HG03039 (cell line): ENCODE data around the gene SHQ1.
A peak's percentile ranks its signal among the peaks of the same experiment; 100 is the strongest.

Source experiments
- ATAC-seq: cut with Tn5 transposase; IDR thresholded peaks from one replicate; pipeline ENCODE4 v1.9.1; 2021; ENCODE audit warnings: mild to moderate bottlenecking, moderate library complexity; ENCODE audit not compliant: unreplicated experiment

The SHQ1 gene

DNA sequence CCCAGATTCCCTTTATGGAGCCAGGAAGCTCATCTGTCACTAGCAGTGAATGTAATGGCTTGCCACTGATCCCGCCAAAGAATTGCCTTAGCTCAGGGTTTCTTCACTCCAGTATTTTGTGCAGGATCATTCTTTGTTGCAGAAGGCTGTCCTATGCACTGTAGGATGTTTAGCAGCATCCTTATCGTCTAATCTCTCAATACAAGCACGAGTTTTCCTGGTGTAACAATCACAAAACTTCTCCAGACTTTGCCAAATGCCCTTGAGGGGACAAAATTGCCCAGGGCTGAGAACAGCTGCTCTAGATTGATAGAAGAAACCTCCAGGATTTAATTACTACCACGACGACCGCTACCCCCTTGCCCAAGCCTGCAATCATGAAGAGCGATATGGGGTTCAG is 6.8 kb upstream of the SHQ1 start:
- no peak for ATAC-seq

DNA sequence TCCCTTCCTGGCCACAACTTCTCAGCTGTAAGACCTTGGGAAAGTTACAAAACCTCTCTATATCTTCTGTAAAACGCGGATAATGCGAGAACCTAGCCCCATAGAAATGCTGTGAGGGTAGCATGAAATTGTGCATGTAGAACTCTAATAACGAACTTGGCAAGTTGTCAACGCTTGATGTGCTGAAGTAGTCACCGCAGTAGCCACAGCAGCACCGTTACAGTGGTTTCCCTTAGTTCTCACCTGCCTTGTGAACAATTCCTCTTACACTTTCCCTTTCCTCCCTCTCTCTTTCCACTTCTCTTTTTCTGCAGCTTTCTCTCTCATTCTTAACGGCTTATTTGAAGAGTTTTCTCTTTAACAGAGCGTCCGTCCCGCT is 447 bp upstream of the SHQ1 start:
- peak; percentile 35 for ATAC-seq

DNA sequence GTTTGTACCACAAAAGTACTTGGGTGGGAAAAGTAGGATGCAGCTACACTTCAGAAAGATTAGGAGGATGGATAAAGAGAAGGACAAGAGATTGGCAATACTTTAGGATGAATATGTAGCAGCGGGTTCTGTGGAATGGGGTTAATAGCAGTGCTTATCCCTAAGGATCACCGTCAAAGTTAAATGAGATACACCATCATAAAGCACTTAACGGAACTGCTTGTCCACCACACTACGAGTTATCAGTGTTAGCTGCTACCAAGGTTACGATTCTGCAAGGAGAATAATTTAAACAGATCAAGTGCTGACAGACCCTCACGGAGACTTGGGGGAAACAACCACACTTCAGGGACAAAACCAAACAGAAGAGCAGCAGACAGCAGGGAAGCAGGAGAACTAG is 963 bp downstream of the SHQ1 start:
- ATAC-seq, result no peak

DNA sequence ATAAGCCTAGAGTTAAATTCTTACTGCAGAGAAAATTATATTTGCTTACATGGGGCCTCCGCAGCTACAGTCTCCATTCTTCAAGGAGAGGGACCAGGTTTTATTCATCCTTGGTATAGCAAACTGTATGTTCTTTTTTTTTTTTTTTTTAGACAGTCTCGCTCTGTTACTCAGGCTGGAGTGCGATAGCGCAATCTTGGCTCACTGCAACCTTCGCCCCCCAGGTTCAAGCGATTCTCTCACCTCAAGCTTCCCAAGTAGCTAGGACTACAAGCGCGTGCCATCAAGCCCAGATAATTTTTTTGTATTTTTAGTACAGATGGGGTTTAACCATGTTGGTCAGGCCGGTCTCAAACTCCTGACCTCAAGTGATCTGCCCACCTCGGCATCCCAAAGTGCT is 2.1 kb downstream of the SHQ1 start:
- ATAC-seq, result no peak

DNA sequence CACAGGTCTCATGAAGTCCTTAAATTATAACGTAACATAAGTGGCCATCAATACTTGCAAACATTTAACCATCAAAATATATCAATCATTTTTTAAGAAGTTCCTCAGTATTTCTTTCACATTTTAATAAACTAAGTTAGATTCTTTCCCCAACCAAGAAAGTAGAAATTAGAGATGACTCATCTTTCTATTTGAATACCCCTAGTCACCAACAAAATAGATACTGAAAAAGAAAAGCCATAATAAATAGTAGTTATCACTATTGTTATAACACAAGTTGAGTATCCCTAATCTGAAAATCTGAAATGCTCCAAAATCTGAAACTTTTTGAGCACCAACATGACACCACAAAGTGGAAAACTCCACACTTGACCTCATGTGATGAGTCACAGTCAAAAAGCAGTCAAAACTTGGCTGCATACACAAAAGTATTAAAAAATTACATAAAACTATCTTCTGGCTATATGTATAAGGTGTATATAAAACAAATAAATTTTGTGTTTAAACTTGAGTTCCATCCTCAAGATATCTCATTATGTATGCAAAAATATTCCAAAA is 3.7 kb downstream of the SHQ1 start:
- no peak for ATAC-seq

DNA sequence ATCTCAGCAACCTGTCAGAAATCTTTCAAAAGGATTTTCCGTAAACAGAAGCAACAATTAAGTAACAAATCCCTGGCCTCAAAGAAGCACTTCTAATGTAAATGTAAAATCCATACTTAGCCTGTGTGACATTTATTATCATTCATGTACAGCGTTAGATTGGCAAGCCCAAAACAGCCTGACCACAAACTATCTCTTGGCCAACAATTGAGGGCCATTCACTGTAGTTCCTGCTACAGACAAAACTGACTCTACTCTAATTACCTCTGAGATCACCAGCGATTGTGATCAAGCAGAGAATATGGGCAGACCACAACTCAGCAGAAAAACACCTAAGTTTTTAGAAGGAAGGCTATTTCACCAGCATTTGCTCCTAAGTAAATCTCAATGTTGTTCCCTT is 9.2 kb downstream of the SHQ1 start:
- no peak for ATAC-seq

DNA sequence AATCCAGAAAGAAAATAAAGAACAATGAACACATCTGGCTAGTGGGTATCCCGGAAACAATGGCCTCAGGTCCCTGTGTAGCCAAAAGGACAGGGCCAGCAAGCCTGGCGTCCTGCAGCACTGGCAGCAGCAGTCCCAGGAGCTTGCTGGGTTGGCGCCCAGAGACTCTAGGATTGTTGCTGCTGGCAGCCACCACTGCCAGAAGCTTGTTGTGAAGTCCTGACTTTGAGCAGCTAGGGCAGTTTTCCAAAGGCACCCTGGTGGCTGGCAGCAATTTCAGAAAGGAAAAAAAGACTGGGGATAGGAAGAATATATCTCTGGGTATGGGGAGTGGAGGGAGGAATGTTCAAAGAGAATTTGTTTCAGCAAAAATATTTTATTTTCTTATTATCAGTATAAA is 11.3 kb downstream of the SHQ1 start:
- no peak for ATAC-seq

DNA sequence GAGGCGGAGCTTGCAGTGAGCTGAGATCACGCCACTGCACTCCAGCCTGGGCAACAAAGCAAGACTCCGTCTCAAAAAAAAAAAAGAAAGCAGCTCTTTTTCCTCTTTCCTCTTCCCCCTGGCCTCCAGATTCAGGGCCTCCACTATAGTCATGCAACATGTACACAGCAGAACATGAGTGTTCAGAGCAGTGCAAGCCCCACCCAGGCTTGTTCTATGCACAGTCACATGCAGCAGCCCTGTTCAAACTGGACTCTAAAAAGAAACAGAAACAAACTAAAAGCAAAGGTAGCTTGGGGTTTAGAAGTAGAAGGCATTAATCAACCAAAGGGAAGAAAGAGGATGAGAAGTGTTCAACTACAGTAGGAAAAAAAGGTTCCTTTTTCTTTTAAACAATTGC is 11.8 kb downstream of the SHQ1 start:
- no peak for ATAC-seq

DNA sequence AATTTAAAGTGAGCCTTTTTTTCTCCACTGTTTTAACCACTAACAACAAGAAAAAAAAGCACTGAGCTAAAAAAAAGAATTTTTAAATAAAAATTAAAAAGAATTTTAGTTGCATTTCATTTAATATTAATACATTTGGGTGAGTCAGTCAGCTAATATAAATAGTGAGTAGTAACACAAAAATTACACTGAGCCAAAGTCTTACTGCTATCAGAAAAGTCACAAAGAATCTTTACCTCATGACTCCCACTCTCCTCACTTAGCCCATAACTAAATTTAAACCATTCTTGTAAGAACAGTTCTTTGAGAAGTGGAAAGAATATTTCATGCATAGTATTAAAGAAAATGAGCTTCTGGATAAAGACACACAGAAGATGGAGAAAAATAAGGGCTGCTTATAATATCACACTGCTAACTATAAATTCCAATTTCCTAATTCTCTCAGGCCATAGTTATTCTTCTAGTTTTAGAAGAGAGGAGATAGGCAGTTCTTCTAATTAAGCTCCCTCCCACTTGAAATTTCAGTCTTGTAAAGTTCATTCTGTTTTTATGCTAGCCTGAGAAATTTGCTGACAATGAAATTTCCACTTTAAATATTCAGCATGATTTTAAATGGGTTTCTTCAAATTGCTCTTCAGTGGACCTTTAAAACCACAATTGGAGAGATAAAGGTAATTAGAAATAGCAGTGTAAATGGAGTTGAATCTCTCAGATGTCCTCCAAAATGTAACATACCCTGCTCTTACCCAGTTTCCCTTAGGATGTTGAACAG is 17.6 kb downstream of the SHQ1 start:
- no peak for ATAC-seq

DNA sequence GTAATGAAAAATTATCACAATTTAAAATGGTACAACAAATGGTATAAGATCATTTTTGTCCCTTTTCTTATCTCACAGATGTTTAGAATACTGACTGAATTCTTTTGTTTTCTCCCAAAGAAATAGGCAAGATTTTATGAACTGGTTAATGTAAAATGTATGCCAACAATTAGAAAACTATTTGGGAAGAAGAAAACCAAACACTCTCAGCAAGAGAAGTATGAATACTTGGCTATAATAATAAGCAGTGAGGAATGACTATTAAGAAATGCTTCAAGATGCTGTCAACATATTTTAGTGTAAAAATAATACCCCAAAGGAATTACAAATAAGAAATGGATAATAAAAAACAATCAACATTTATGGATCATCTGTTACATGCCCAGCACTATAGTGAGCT is 18.5 kb downstream of the SHQ1 start:
- no peak for ATAC-seq

DNA sequence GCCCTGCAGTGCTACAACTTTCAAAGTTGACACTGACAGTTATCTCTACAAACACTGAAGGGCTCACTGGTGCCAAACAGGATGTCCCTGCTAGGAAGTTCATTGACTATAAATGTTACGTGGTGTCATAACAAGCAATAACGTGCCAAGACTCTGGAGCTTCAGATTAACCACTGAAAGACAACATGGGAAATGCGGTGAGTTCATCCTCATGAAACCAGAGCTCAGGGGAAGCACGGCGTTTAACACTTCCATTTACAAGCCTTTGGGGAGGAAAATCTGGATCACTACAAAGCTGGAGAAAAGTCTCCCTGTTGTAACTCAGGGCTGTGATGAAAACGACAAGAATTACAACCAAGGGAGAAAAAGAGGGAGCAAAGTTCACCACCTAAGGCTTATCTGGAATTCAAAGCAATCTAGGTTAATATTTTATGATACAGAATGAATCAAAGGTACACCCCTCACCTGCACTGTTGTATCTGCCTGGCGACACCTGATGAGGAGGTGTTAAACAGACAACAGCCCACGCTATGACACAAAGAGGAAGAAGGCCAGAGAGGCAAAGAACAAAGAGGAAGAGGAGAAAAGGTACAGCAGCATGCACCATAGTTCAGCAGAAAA is 27.0 kb downstream of the SHQ1 start:
- no peak for ATAC-seq

DNA sequence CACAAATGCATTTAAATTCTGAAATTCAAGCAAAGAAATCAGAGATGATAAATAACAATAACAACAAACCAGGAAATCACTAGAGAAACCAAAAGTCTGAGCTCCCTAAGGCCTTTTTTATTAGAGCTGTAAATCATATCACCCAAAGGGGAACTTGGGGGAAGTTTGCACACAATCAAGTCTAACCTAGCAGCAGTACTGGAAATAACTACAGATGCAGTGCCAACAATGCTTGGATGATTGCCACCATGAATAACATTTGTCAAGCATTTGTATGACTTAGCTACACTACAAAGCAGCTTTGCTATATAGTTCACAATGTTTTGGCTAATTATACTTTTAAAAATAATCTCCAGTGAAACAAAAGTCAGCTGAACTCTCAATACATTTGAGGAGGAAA is 27.8 kb downstream of the SHQ1 start:
- no peak for ATAC-seq

DNA sequence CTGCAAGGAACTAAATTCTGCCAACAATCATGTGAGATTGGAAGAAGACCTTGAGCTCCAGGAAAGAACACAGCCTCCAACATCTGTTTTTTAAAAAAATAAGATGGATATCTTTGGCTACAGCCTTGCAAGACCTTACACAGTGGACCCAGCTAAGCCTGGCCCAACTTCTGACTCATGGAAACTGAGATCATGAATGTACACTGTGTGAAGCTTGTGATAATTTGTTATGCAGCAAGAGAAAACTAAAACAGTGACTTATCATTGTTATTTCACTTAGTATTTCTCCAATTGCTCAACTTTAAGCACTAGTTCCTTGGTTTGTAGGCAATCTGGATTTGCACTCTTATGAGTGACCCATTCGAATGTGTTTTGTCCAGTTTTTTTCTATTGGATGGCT is 29.3 kb downstream of the SHQ1 start:
- ATAC-seq, result no peak

DNA sequence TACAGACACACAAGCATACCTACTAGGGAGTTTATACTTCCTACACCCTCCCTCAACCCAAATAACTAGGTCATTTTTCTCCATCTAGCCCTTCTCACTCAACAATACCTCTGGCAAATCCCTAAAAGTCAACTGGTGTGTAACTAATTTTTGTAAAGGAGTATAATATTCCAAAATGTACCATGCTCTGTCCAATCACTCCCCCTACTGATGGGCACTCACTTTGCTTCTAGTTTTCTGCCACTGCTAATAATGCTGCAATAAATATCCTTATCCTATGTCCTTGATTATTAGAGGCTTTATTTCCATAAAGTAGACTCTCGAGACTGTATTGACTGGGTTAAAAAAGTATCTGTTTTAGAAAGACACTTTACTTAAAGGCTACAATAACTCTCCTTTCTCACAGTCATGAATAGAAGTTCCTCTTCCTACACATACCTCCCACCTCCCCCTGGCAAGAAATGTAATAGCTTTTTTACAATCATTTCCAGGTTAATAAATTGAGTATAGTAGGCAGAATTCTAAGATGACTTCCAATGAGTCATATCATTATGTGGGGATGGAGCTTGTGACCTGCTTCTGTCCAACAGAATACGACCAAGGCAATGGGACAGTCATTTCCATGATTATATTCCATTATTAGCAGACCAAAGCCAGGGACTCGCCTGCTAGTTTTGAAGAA is 30.0 kb downstream of the SHQ1 start:
- no peak for ATAC-seq

DNA sequence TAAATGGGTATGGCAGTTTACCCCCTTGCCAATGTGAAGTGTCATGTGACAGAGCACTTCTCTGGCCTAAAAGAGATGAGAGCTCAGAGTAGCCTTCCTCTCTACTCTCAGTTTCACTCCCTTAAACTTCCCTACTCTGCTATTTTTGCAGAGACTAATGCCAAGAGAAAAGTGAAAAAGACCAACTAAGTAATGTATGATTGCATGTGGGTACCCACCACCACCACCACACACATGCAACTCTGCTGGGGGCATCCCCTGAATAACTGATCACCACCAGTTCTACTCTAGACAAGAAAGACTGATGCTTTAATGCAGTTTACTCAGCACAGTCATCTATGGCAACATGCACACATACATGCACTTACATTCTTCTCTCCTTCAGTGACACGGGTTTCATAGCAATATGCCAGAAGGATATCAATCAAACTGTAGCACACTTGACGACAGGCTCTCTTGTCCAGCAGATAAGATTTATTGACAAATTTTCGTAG is 31.3 kb downstream of the SHQ1 start:
- ATAC-seq, result peak; percentile 48

DNA sequence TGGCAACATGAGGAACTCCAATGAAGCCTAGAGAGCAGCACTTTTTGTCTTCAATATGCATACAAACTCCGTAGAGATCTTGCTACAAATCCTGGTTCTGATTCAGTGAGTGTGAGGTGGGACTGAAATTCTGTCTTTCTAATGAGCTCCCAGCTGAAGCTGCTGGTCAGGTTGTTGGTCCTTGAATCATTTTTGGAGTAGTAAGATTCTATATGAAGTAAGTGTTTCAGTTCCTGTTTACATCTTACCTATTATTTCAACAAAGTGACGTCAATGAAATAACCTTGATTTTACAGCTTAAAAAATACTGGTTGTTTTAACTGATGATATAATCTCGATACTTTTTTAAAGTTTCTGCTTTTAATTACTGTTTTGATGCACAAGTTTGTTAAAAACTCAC is 33.9 kb downstream of the SHQ1 start:
- no peak for ATAC-seq

DNA sequence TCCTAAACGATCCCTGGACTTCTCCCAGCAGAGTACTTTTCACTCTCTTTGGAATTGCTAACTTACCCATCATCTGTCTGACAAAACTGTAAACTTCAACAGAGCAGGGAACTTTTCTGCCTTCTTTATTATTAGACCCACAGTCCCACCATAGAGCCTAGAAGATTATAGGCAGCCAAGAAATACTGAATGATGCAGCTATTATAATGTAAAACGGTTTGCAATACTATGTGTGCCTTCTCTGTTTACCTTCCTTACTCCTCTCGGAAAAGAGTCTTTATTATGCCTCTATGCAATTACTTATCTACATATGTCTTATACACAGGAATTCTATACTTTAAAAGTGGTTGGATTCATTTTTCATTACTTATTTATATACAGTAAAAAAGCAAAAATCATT is 36.0 kb downstream of the SHQ1 start:
- ATAC-seq, result no peak

DNA sequence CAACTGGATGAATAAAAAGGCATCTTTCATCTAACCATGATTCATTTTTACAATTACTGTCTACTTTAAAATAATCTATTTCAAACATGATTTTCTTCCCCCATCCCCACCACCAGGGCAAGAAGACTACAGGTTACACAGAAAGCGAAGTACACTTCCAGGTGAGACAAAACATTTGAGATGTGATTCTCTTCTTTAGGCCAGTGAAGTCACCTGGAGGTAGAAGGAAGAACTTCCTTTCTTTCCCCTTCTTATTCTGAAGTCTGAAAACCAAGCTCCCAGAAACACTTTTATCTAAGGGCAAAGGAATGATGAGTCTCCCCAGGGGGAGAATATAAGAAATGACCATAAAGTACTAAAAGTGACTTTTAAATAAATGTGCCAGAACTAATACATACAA is 36.7 kb downstream of the SHQ1 start:
- ATAC-seq, result no peak

DNA sequence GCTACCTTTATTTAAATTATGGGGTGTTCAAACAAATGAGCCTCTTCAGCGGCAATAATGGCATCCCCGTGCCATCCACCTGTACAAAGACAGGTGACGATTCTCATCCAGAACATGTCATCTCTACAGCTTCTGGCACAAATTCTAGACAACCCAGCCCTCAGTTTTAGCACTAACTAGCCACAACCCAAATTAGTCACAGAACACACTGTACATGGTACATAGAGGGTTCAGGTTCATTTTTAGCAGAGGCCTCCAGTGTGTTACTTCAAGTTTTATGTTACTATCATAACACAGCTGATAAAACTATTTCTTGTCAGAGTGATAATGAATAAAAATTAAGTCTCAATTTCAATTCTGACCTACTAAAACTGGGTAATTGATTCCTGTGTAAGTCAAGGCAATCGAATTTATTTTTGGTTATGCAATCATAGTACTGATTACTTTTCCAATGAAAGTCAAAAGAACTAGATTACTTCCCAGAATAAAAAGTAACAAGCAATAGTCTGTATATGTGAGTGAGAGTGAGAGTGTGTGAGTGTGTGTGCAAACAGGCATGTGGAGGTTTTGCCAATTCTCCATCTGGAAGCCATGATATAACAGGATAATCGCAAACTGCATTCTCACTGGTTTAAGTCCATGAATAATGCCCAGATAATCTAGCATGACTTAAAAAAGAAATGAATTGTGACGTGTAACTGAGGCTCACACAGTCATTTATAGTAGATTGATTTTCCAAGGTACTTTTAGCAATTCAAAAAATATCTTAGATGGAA is 37.4 kb downstream of the SHQ1 start:
- ATAC-seq, result no peak

DNA sequence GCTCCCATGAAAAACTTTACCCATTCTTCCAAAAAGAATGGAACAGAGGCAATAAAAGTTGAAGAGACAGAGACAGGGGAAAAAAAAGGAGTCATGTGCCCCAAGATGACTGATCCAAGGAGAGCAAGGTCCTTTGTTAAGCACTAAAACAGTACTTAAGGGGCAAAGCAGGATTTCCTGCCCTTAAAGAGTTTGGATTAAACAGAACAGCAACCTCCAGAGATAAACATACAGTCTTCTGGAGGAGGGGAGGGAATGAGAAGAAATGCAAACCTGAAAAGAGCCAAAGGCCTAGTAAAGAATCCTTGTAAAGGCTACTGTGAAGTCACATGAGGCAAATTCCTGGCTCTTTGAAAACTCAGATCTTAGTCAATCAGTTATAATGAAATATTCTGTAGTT is 38.2 kb downstream of the SHQ1 start:
- ATAC-seq, result no peak

DNA sequence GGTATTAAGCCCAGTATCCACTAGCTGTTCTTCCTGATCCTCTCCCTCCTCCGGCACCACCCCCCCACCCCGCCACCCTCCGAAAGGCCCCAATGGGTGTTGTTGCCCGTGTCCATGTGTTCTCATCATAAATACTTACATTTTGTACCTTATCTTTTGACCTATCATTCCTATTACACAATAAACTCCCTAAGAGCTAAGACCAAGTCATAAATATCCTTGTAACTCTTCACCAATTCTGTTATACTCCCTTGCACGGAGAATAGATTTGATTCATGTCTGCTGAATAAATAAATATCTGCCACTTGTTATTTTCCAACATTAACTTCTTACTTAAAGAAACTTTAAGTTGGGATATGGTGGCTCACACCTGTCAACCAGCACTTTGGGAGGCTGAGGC is 43.9 kb downstream of the SHQ1 start:
- no peak for ATAC-seq
